ENCODE results near the gene UGT1A6. TPM values are rescaled to one million over a fixed set of nuclear protein-coding genes. Genes with fewer than 3 reads are reported as not detected.

Gene UGT1A6
- total and polyA plus RNA-seq, 2 of the 13 experiments (the other 11 are each of a cell fraction or from before 2014, with no cell fraction given), result 0.25 TPM; not detected in 1

DNA sequence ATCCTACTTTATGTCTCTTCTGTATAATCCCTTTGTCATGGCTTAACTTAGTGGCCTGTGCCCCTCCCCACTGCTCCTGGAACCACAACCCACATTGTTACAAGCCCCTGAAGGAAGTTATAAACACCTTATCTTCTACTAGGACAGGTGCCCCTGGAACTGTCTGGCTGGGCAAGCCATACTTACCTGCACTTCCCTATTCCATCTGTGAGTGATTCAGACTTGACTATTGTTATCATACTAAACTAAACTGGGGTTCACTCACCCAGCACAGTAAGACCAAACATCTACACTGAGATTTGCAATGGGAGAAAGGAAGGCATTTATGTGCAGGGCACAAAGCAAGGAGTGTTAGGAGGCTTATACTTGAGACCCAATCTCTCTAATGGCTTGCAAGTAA, 3.7 kb upstream of the UGT1A6 start (continued):
- TF ChIP-seq TMF1 (CRISPR knock-in tag; IDR thresholded peaks at IDR 0.05; ENCODE audit: low read depth) (no peak), FOXO1 (CRISPR knock-in tag; IDR thresholded peaks at IDR 0.05) (no peak), TGIF2 (CRISPR knock-in tag; IDR thresholded peaks at IDR 0.05) (no peak), KLF12 (CRISPR knock-in tag; IDR thresholded peaks at IDR 0.05; ENCODE audit: borderline replicate concordance) (no peak)

- H3K27me3 ChIP-seq (ENCODE audit: control insufficient read depth in 1 of 2, insufficient read depth in 2 of 2, low read length in 2 of 2), result no peaks in the 10 kb centered on the region
- ChIA-PET CTCF (ENCODE audit: low intra/inter-chr PET ratio, low total read pairs) (no interaction called here), POLR2A (no interaction called here)
- ATAC-seq, result no peak
- H3K79me2 ChIP-seq (ENCODE audit: insufficient read depth, low read length), result no peaks in the 10 kb centered on the region
- no peaks in the 10 kb centered on the region for H3K9me3 ChIP-seq (ENCODE audit: low read length)
- in situ Hi-C loops (cut with HindIII; ENCODE audit: extremely low pct_ligation_motif_present, low pct_unique_long_range_greater_than_20kb) (no loop called here), intact Hi-C loops (cut with micrococcal nuclease; ENCODE audit: unreplicated experiment) (no loop called here)
- H2AFZ ChIP-seq (ENCODE audit: low read length), result no peak overlapping the region
- no peak overlapping the region for H3K27ac ChIP-seq (ENCODE audit: extremely low read length, insufficient read depth, low read length)
- WGBS (ENCODE audit: low lambda C conversion rate), result 4% methylated on average over 3 of the region's 3 CpGs
- no peak for DNase-seq (ENCODE audit: low spot score)
- H3K4me1 ChIP-seq (ENCODE audit: insufficient read depth, low read length), result peaks cover 9% of the 10 kb centered on the region
- H3K4me3 ChIP-seq (replicated peaks in 1 of 3; ENCODE audit: insufficient read depth in 1 of 3, low read depth in 2 of 3, low read length in 3 of 3), result no peak overlapping the region
- FAIRE-seq, result no peak
- H3K36me3 ChIP-seq (replicated peaks in 1 of 2; ENCODE audit: control insufficient read depth in 1 of 2, insufficient read depth in 2 of 2, low read length in 2 of 2), result no peaks in the 10 kb centered on the region
- no peaks in the 10 kb centered on the region for H4K20me1 ChIP-seq (ENCODE audit: insufficient read depth, low read length)
- H3K9ac ChIP-seq (ENCODE audit: insufficient read depth, low read depth, low read length), result no peak overlapping the region
- no peak overlapping the region for H3K4me2 ChIP-seq (ENCODE audit: low read depth, low read length)
- no TSS peak for BruUV-seq (replicated peaks)
- TF ChIP-seq RARA (CRISPR knock-in tag; IDR thresholded peaks at IDR 0.05) (no peak), ZMYM2 (CRISPR knock-in tag; IDR thresholded peaks at IDR 0.05) (no peak), ESRRA (CRISPR knock-in tag; IDR thresholded peaks at IDR 0.05; ENCODE audit: low read depth) (no peak), SAP130 (CRISPR knock-in tag; IDR thresholded peaks at IDR 0.05; ENCODE audit: low read depth) (no peak), ZFP36L1 (CRISPR knock-in tag; IDR thresholded peaks at IDR 0.05) (no peak), CBX1 (IDR thresholded peaks at IDR 0.05; ENCODE audit: low read depth) (no peak), ZNF83 (CRISPR knock-in tag; IDR thresholded peaks at IDR 0.05; ENCODE audit: borderline replicate concordance) (no peak), ARID4A (CRISPR knock-in tag; IDR thresholded peaks at IDR 0.05; ENCODE audit: borderline replicate concordance) (no peak), SIN3A (IDR thresholded peaks at IDR 0.05; ENCODE audit: borderline replicate concordance, low read depth, low read length) (no peak), RBM39 (IDR thresholded peaks at IDR 0.05; ENCODE audit: low read depth, low read length, poor library complexity, severe bottlenecking) (no peak), NFAT5 (CRISPR knock-in tag; IDR thresholded peaks at IDR 0.05) (no peak), NFE2L1 (CRISPR knock-in tag; IDR thresholded peaks at IDR 0.05; ENCODE audit: borderline replicate concordance) (no peak)
These were observed 3.2 kb upstream of the UGT1A6 start for GRCh38 chr2:233689501-233689900.

All from HepG2 (cell line).